Stimulated activated CD4-positive, alpha-beta T cell treated with anti-CD3 and anti-CD28 coated beads, Interleukin-12 subunit alpha, Interleukin-12 subunit beta, amount 100 ng/mL, for 48 hours (primary cell): ENCODE measurements around the gene SIRT2.
"Not testable (repeated sequence)": the region's sequence is repeated elsewhere in the genome, so short reads cannot be mapped to it uniquely, and the experiment has no call there.

Source experiments
- DNase-seq, 3 donors: peaks; one replicate each; pipeline ENCODE4 v3.0.0-alpha.2; 2020; ENCODE audit warnings: low read depth in 2 of 3, low spot score in 1 of 3

Gene SIRT2

GRCh38 chr19:38869160-38869835, 30.1 kb downstream of the SIRT2 start:
- peak in 1 of 3 donors; percentile 29 for DNase-seq

DNA sequence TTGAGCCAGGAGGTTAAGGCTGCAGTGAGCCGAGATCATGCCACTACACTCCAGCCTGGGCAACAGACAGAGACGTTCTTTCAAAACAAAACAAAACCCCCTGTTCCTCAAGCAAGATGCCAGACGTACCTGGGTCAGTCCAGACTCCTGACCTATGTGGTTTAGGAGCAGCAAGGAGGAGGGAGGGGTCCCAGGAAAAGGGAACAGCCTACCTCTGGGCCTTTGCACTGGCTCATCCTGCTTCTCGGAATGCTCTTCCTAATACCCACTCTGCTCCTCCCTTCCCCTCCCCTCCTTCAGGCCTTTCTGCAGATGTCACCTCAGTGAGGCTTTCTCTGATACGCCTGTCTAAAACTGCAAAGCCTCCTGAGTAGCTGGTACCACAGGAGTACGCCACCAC, 30.9 kb downstream of the SIRT2 start:
- DNase-seq: no peak

- DNase-seq: no peak
These were observed 32.1 kb downstream of the SIRT2 start for GRCh38 chr19:38867171-38867780.

GRCh38 chr19:38862321-38863059, 36.9 kb downstream of the SIRT2 start:
- DNase-seq: no peak

- no peak for DNase-seq
These were observed 38.0 kb downstream of the SIRT2 start for GRCh38 chr19:38861368-38861767.

DNA sequence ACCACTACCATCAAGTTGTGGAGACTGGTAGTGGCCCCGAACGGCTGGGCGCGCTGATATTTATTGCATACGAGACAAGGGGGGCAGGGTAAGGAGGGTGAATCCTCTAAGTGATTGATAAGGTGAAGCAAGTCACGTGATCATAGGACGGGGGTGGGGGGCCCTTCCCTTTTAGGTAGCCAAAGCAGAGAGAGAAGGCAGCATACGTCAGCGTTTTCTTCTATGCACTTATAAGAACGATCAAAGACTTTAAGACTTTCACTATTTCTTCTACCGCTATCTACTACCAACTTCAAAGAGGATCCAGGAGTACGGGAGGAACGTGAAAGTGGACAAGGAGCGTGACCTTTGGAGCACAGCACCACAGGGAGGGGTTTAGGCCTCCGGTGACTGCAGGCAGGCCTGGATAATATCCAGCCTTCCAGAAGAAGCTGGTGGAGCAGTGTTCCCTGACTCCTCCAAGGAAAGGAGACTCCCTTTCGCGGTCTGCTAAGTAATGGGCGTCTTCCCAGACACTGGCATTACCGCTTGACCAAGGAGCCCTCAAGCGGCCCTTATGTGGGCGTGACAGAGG, 39.7 kb downstream of the SIRT2 start:
- not testable (repeated sequence) for DNase-seq

GRCh38 chr19:38856813-38857212, 42.6 kb downstream of the SIRT2 start:
- DNase-seq: no peak

DNA sequence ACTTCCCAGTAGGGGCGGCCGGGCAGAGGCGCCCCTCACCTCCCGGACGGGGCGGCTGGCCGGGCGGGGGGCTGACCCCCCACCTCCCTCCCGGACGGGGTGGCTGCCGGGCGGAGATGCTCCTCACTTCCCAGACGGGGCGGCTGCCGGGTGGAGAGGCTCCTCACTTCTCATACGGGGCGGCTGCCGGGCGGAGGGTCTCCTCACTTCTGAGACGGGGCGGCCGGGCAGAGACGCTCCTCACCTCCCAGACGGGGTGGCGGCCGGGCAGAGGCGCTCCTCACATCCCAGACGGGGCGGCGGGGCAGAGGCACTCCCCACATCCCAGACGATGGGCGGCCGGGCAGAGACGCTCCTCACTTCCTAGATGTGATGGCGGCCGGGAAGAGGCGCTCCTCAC, 43.7 kb downstream of the SIRT2 start:
- DNase-seq: not testable (repeated sequence)

GRCh38 chr19:38854961-38855360, 44.5 kb downstream of the SIRT2 start:
- not testable (repeated sequence) for DNase-seq

DNA sequence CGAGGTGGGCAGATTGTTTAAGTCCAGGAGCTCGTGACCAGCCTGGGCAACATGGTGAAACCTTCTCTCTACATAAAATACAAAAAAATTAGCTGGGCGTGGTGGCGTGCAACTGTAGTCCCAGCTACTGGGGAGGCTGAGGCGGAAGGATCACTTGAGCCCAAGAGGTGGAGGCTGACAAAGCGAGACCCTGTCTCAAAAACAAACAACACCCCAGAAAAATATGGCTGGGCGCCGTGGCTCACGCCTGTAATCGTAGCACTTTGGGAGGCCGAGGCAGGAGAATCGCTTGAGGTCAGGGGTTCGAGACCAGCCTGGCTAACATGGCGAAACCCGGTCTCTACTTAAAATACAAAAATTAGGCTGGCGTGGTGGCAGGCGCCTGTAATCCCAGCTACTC, 46.2 kb downstream of the SIRT2 start:
- no peak for DNase-seq

DNA sequence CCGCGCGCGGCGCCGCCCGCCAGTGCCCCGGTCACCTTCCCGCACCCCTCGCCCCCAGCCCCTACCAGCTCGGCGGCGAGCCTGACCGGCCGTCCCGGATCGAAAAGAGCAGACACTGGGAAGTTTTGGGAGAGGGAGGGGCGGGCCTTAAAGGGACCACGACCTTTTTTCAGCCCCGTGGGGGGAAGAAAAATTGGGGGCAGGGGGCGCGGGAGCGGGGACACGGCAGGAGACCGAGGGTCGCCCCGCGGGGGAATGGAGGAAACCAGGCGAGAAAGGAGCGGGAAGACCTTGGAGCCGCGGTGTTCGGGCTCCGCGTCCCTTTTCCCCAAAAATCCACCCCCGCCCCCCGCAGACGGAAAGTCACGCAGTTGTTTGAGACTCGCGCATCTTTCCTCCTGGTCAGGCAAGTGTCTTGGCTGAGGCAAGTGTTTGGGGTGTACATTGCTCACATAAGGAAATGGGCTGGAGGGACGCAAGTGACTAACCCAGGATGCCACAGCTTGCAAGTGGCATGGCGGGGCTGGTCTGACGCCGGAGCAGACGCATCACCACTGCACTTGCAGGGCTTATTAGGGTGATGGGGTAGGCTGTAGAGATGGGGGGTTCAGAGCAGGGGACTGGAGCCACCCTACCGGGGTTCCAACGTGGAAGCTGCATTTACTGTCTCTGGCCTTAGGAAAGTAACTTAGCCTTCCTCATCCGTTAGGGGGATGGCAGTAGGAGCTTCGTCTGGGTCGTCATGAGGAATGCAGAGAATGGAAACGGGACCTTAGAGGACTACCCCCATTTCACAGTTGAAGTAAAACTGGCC, 47.0 kb downstream of the SIRT2 start:
- peak; percentile 44 to 52 (median 46) for DNase-seq

DNA sequence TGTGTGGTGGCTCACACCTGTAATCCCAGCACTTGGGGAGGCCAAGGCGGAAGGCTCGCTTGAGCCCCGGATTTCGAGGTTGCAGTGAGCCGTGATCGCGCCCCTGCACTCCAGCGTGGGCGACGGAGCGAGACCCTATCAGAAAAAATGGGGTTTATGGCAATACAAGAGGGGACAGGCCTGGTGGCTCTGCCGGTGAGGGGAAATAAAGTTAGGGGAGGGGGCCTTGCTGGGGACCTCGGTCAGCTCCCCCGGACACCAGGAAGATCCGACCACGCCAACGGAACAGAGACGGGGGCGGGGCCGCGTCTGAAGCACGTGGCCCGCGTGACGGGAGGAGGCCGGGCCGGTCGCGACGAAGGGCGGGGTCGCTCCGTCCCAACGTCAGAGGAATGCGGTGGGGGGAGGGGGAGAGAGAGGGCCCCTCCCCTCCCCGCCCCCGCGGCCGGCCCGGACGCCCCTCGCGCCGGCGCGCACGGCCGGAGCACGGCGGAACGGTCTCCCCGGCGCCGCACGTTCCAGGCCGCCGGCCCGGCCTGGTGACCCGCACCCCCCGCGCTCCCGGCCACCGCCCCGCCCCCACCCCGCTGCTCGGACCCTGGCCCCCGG, 47.7 kb downstream of the SIRT2 start:
- peak; percentile 83 to 92 (median 86) for DNase-seq

GRCh38 chr19:38850976-38851621, 48.3 kb downstream of the SIRT2 start:
- no peak for DNase-seq

DNA sequence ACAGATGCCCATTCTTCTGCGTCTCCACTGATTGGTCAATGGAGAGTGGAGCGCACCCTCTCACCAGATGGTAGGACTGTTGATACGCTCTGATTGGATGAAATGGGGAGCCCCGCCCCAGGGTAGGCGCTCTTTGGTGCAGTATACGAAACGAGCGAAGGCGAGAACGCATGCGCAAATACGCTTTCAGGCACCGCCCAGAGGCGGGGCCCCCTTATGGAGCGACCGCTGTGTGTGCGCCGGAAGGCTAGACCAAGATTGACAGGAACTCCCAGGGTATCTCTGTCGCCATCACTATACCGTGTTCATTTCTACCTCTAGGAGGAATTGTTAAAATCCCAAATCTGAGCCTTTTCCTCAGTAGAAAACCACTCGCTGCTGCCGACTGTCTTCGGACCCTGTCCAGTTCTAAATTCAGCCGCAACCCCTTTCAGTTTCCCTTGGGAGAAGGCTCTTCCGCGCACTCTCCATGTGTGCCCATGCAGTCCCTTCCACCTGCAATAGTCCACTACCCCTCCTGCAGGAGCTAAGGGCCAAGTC, 48.9 kb downstream of the SIRT2 start:
- DNase-seq: peak in 2 of 3 donors; percentile 96 to 99

DNA sequence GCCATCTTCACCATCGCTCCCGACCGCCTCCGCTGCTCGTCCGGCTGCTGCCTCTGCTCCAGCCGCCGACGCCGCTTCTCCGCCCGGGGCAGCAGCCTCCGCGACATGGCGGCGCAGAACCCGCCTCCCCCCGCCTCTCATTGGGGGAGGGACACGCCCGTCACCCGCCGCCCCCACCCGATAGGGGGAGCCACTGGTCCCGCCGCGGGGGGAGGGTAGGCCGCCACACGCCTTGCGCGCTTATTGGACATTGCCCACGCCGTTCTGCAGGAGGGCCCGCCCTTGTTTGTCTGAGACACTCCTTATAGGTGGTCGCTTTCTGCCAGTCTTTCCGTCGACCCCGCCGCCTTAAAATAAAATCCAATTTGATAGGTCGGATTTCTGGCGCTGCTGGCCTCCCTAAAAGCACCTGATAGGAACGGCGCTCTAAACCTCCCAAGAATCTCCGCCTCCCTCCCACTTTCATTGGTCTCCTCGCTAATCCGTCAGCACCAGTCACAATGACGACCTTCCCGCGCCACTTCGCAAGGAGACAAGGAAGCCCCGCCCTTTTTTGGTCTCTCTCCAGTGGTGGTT, 49.5 kb downstream of the SIRT2 start, which contains the start of gene HNRNPL:
TSS of gene HNRNPL (minus strand) at position 127 of the 576 bp plus-strand sequence. CDS start at position 107, 20 bp downstream.
- DNase-seq: peak; percentile 99

GRCh38 chr19:38849147-38849859, 50.1 kb downstream of the SIRT2 start:
- DNase-seq: peak; percentile 97 to 99 (median 97)

GRCh38 chr19:38848299-38849146, 50.9 kb downstream of the SIRT2 start:
- DNase-seq: no peak

- no peak for DNase-seq
These were observed 53.3 kb downstream of the SIRT2 start for GRCh38 chr19:38846097-38846496.
